NOMO-1 treated with dmso at 0.1 percent for 144 hours (cell line): Measurements from ENCODE around the gene GPRC5D.
A peak's percentile ranks its signal among the peaks of the same experiment; 100 is the strongest.

Experiments used
- DNase-seq: peaks from one replicate; lab custom pipeline; 2025; ENCODE audit not compliant: unreplicated experiment; lab: John Stamatoyannopoulos, UW

The GPRC5D gene

GRCh38 chr12:12909228-12909994 is 42.6 kb downstream of the GPRC5D start:
- peak; percentile 69 for DNase-seq

- DNase-seq = no peak
These were observed 43.3 kb downstream of the GPRC5D start for GRCh38 chr12:12908711-12909110.

GRCh38 chr12:12908252-12908651 is 43.7 kb downstream of the GPRC5D start:
- DNase-seq = no peak

- DNase-seq = no peak
These were observed 44.4 kb downstream of the GPRC5D start for GRCh38 chr12:12907552-12907951.

- DNase-seq = no peak
These were observed 48.0 kb downstream of the GPRC5D start for GRCh38 chr12:12903642-12904609.

- DNase-seq = no peak
These were observed 49.9 kb downstream of the GPRC5D start for GRCh38 chr12:12902036-12902435.

GRCh38 chr12:12901158-12901791 is 50.7 kb downstream of the GPRC5D start:
- DNase-seq = no peak

- no peak for DNase-seq
These were observed 51.2 kb downstream of the GPRC5D start for GRCh38 chr12:12900786-12901157.

GRCh38 chr12:12899530-12900380 is 52.2 kb downstream of the GPRC5D start:
- DNase-seq = no peak

- no peak for DNase-seq
These were observed 53.0 kb downstream of the GPRC5D start for GRCh38 chr12:12898911-12899511.

GRCh38 chr12:12898136-12898717 is 53.7 kb downstream of the GPRC5D start:
- no peak for DNase-seq

- no peak for DNase-seq
These were observed 54.7 kb downstream of the GPRC5D start for GRCh38 chr12:12897302-12897701.

- no peak for DNase-seq
These were observed 55.7 kb downstream of the GPRC5D start for GRCh38 chr12:12896260-12896659.

- no peak for DNase-seq
These were observed 58.5 kb downstream of the GPRC5D start for GRCh38 chr12:12893438-12893837.

- no peak for DNase-seq
These were observed 59.3 kb downstream of the GPRC5D start for GRCh38 chr12:12892681-12893141.

GRCh38 chr12:12891881-12892355 is 60.1 kb downstream of the GPRC5D start:
- no peak for DNase-seq

GRCh38 chr12:12891080-12891880 is 60.7 kb downstream of the GPRC5D start, which contains the start of gene GPRC5A:
Gene GPRC5A, plus strand, starts transcription at chr12:12891562. Its CDS starts 16,688 bp downstream, at chr12:12908250.
- no peak for DNase-seq
